ENCODE results near the gene NHLH1. TPM values are rescaled to one million over a fixed set of nuclear protein-coding genes. Genes with fewer than 3 reads are reported as not detected.

NHLH1 gene
- total and polyA plus RNA-seq, 2 of the 13 experiments (the other 11 are each of a cell fraction or from before 2014, with no cell fraction given): 0.11 to 0.57 TPM

DNA sequence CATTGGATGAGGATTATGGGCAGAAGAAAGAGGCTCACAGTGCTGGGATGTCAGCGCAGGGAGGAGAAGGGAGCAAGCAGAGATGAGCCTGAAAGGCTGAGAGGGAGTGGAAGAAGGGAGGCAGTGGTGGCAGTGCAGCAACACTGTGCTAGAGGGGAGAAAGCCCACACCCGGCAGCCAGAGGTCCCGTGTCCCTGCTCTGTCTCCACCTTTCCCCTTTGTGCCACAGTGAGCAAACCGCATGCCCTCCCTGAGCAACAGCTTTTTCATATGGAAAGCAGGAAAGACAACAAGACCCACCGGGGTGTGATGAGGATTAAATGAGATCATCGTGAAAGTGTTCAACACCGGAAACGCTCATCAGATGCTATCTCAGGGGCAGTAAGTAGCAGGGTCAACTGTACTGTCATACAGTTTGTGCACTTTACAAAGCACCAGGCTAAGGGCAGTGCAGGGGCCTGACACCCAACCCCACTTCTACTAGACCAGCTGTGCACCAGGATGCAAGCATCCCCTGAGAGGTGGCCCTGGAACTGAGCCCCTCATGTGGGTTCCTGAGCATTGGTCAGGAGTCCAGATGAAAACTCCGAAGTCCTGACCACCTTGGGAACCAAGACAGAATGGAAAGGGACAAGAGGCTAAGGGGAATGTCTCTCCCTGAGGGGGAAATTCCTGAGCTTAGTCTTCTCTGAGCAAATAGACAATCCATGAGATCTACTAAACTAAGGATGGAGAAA, 9.1 kb downstream of the NHLH1 start (continued):
- TF ChIP-seq RARA (CRISPR knock-in tag; IDR thresholded peaks at IDR 0.05): no peak

DNA sequence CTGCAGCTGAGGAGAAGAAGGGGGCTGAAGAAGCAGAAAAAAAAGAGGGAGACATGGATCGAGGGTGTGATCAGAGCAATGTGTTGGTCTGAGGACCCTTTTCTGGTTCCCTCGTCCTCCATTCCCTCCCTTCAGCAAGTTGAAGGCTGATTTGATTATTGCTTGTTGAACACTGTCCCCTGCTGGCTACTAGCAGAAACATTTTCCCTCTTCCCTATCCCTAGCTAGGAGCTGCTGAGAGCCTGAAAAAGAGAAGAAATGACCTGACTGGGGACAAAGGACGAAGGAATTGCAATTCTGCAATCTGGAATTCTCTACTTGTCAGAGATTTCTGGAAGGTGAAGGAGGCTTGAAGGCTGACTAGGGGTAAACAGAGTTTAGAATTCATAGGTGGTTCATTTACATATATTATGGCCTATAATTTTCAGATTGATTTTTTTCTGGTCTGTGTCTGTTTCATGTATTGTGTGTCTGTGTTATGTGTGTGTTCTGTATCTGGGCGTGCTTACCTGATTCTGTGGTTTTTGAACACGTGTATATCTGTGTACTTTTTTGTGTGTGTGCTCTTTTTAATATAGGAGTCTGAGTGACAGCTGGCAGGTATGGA, 9.8 kb downstream of the NHLH1 start:
- under 1% methylated on average over 5 of the region's 5 CpGs for WGBS (ENCODE audit: low lambda C conversion rate)
- ATAC-seq: peak; percentile 87
- no peaks in the 10 kb centered on the region; a peak in 3 of 5 replicates for H3K27me3 ChIP-seq (ENCODE audit: control insufficient read depth in 1 of 2, insufficient read depth in 2 of 2, low read length in 2 of 2)
- POLR2A ChIA-PET: no interaction called here
- H3K79me2 ChIP-seq (ENCODE audit: insufficient read depth, low read length): no peaks in the 10 kb centered on the region
- no peak overlapping the region for H2AFZ ChIP-seq (ENCODE audit: low read length)
- no peak overlapping the region for H3K4me3 ChIP-seq (replicated peaks in 1 of 3; ENCODE audit: insufficient read depth in 1 of 3, low read depth in 2 of 3, low read length in 3 of 3)
- H3K36me3 ChIP-seq (replicated peaks in 1 of 2; ENCODE audit: control insufficient read depth in 1 of 2, insufficient read depth in 2 of 2, low read length in 2 of 2): no peaks in the 10 kb centered on the region
- H3K9ac ChIP-seq (ENCODE audit: insufficient read depth, low read depth, low read length): no peak overlapping the region
- no TSS peak for BruUV-seq (replicated peaks)
- H3K4me1 ChIP-seq (ENCODE audit: insufficient read depth, low read length): peaks cover 8% of the 10 kb centered on the region
- FAIRE-seq: peak; percentile 86
- intact Hi-C loops (cut with micrococcal nuclease; ENCODE audit: unreplicated experiment) (loop anchor here (1.0 to 10.0 kb wide), 3 partner anchors 20 to 274 kb away; partner anchors contain the start of gene CASQ1), in situ Hi-C loops (cut with HindIII; ENCODE audit: extremely low pct_ligation_motif_present, low pct_unique_long_range_greater_than_20kb) (no loop called here)
- peak overlapping the region; percentile 40; the same call in 1 of the 2 replicates for H3K4me2 ChIP-seq (ENCODE audit: low read depth, low read length)
- CTCF ChIA-PET (ENCODE audit: low intra/inter-chr PET ratio, low total read pairs): interaction anchor here (1.3 to 1.6 kb wide), 2 partner anchors 22 to 183 kb away, joined by 8 to 16 read pairs; no protein-coding TSS in a partner anchor
- 0 out of 2 replicates have a peak, but pooled peaks have one; percentile 20 for TF ChIP-seq TGIF2 (CRISPR knock-in tag; IDR thresholded peaks at IDR 0.05)
- no peak for TF ChIP-seq ZNF850 (CRISPR knock-in tag; conservative IDR thresholded peaks at IDR 0.05)
- TF ChIP-seq, protein P1, sequence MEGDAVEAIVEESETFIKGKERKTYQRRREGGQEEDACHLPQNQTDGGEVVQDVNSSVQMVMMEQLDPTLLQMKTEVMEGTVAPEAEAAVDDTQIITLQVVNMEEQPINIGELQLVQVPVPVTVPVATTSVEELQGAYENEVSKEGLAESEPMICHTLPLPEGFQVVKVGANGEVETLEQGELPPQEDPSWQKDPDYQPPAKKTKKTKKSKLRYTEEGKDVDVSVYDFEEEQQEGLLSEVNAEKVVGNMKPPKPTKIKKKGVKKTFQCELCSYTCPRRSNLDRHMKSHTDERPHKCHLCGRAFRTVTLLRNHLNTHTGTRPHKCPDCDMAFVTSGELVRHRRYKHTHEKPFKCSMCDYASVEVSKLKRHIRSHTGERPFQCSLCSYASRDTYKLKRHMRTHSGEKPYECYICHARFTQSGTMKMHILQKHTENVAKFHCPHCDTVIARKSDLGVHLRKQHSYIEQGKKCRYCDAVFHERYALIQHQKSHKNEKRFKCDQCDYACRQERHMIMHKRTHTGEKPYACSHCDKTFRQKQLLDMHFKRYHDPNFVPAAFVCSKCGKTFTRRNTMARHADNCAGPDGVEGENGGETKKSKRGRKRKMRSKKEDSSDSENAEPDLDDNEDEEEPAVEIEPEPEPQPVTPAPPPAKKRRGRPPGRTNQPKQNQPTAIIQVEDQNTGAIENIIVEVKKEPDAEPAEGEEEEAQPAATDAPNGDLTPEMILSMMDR (CRISPR knock-in tag; IDR thresholded peaks at IDR 0.05): peak; percentile 92
- TF ChIP-seq SMARCC2 (IDR thresholded peaks at IDR 0.05): no peak
- TF ChIP-seq SSRP1 (CRISPR knock-in tag; IDR thresholded peaks at IDR 0.05): 0 out of 2 replicates have a peak, but pooled peaks have one; percentile 32
- 0 out of 2 replicates have a peak, but pooled peaks have one; percentile 23 for TF ChIP-seq MIXL1 (CRISPR knock-in tag; IDR thresholded peaks at IDR 0.05)
- TF ChIP-seq ZC3H4 (CRISPR knock-in tag; IDR thresholded peaks at IDR 0.05; ENCODE audit: borderline replicate concordance): no peak
- 0 out of 2 replicates have a peak, but pooled peaks have one; percentile 28 for TF ChIP-seq ELF3 (CRISPR knock-in tag; IDR thresholded peaks at IDR 0.05)
- TF ChIP-seq, protein P2, sequence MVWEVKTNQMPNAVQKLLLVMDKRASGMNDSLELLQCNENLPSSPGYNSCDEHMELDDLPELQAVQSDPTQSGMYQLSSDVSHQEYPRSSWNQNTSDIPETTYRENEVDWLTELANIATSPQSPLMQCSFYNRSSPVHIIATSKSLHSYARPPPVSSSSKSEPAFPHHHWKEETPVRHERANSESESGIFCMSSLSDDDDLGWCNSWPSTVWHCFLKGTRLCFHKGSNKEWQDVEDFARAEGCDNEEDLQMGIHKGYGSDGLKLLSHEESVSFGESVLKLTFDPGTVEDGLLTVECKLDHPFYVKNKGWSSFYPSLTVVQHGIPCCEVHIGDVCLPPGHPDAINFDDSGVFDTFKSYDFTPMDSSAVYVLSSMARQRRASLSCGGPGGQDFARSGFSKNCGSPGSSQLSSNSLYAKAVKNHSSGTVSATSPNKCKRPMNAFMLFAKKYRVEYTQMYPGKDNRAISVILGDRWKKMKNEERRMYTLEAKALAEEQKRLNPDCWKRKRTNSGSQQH (CRISPR knock-in tag; IDR thresholded peaks at IDR 0.05; ENCODE audit: low read depth): peak; percentile 37; the same call in 1 of the 2 replicates
- peak; percentile 81 for TF ChIP-seq SMC3 (IDR thresholded peaks at IDR 0.05; ENCODE audit: low read length)
- peak; percentile 85 for TF ChIP-seq STAG1 (CRISPR knock-in tag; IDR thresholded peaks at IDR 0.05)
- TF ChIP-seq RAD21 (CRISPR knock-in tag; IDR thresholded peaks at IDR 0.05): peak; percentile 84
- peak; percentile 58 for DNase-seq (ENCODE audit: low spot score)
- no peaks in the 10 kb centered on the region for H4K20me1 ChIP-seq (ENCODE audit: insufficient read depth, low read length)
- no peaks in the 10 kb centered on the region for H3K9me3 ChIP-seq (ENCODE audit: low read length)
- H3K27ac ChIP-seq (ENCODE audit: extremely low read length, insufficient read depth, low read length): no peak overlapping the region
